Fibroblast of the aortic adventitia (primary cell): ENCODE results near the gene SLC38A10. TPM values are rescaled to one million over a fixed set of nuclear protein-coding genes. Genes with fewer than 3 reads are reported as not detected.

Experiments
- DNase-seq: peaks from one replicate; pipeline ENCODE4 v3.0.0-alpha.2; 2010; ENCODE audit warnings: low read depth
- H3K4me3 ChIP-seq: 2 replicates; pipeline ENCODE4 v1.5.1; 2011; ENCODE audit warnings: low read depth, mild to moderate bottlenecking, control low read depth, low read length, moderate library complexity
- CTCF ChIP-seq: IDR thresholded peaks from 2 replicates; pipeline ENCODE4 v1.5.1; 2011; ENCODE audit warnings: mild to moderate bottlenecking, low read length, control low read depth, inconsistent platforms; ENCODE audit not compliant: insufficient read depth
- total RNA-seq: library from RNA; depleted of rRNA; stranded (reverse); fragments of >200 nt; gene quantifications from 2 replicates; pipeline ENCODE4 v1.2.3, GENCODE V29; 2012; ENCODE audit warnings: low replicate concordance

Gene SLC38A10
- total RNA-seq, 1 donor: 49.5 TPM

GRCh38 chr17:81232616-81233241 is 62.4 kb downstream of the SLC38A10 start:
- no peak overlapping the region for H3K4me3 ChIP-seq
- no peak for TF ChIP-seq CTCF
- no peak for DNase-seq

GRCh38 chr17:81231766-81232581 is 63.1 kb downstream of the SLC38A10 start:
- no peak for DNase-seq
- no peak overlapping the region for H3K4me3 ChIP-seq
- TF ChIP-seq CTCF: no peak

- H3K4me3 ChIP-seq: no peak overlapping the region
- no peak for TF ChIP-seq CTCF
- no peak for DNase-seq
Observed at GRCh38 chr17:81231121-81231645, 63.9 kb downstream of the SLC38A10 start.

- TF ChIP-seq CTCF: peak; percentile 30
- no peak overlapping the region for H3K4me3 ChIP-seq
- no peak for DNase-seq
Observed at GRCh38 chr17:81230043-81230820, 64.9 kb downstream of the SLC38A10 start.

- H3K4me3 ChIP-seq: no peak overlapping the region
- TF ChIP-seq CTCF: no peak
- no peak for DNase-seq
Observed at GRCh38 chr17:81229666-81229920, 65.5 kb downstream of the SLC38A10 start.

GRCh38 chr17:81228834-81229665 is 66.1 kb downstream of the SLC38A10 start:
- TF ChIP-seq CTCF: no peak
- no peak overlapping the region for H3K4me3 ChIP-seq
- no peak for DNase-seq
